Spleen (tissue), 7 donors: ENCODE data around the gene TMEM255B.

Experiments
- POLR2A ChIP-seq, 3 donors: fragments of 450-650 bp; IDR thresholded peaks; one replicate each; pipeline ENCODE4 v1.5.1; 2017; ENCODE audit warnings: antibody characterized with exemption in 3 of 3, mild to moderate bottlenecking in 1 of 3
- POLR2AphosphoS5 ChIP-seq, 3 donors: sonication (generic); formaldehyde crosslinking; IDR thresholded peaks; one replicate each; pipeline ENCODE4 v1.5.1; 2017; ENCODE audit warnings: antibody characterized with exemption in 3 of 3
- TF ChIP-seq, protein P1 (sequence below), 11 experiments: fragments of 200-600 bp in 7 of 11; fragments of 450-650 bp in 4 of 11; sonication (generic) in 4 of 11; IDR thresholded peaks in 8 of 11; conservative IDR thresholded peaks in 3 of 11; 1 replicate in 7 of 11; 2 replicates in 4 of 11; pipeline versions ENCODE4 v1.4.0 to v1.8.0; 2016 to 2021; ENCODE audit warnings: antibody characterized with exemption in 11 of 11, inconsistent platforms in 4 of 11, mild to moderate bottlenecking in 1 of 11
- donor health status: DM: no; HTN: no; CAD: no; lungs with moderate emphysema.
- donor health status: DM: no; HTN: no; CAD: no.
- donor health status: DM: no; HTN: no; CAD: no.

DNA sequence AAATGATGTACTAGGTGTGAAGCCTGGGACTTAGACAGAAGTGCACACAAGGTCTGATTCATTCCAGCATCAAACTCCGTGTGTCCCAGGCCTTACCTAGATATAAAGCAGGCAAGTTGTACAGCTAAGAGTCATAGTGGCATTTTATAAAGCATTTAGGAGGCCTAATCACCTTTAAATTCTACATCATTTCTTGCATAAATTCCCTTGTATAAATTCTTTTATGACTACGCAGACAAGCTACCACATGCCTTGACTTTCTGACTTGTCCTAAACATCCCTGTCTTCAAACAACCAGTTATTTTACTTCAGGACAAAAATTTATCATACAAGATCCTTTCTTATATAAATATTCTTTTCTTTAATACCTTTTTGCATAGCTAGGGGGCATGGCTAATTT lies 22.5 kb downstream of the TMEM255B start:
- TF ChIP-seq, protein P1, sequence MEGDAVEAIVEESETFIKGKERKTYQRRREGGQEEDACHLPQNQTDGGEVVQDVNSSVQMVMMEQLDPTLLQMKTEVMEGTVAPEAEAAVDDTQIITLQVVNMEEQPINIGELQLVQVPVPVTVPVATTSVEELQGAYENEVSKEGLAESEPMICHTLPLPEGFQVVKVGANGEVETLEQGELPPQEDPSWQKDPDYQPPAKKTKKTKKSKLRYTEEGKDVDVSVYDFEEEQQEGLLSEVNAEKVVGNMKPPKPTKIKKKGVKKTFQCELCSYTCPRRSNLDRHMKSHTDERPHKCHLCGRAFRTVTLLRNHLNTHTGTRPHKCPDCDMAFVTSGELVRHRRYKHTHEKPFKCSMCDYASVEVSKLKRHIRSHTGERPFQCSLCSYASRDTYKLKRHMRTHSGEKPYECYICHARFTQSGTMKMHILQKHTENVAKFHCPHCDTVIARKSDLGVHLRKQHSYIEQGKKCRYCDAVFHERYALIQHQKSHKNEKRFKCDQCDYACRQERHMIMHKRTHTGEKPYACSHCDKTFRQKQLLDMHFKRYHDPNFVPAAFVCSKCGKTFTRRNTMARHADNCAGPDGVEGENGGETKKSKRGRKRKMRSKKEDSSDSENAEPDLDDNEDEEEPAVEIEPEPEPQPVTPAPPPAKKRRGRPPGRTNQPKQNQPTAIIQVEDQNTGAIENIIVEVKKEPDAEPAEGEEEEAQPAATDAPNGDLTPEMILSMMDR (IDR thresholded peaks at IDR 0.05 in 8 of 11, conservative IDR thresholded peaks at IDR 0.05 in 3 of 11): no peak
- TF ChIP-seq POLR2A (IDR thresholded peaks at IDR 0.05): no peak
- no peak for TF ChIP-seq POLR2AphosphoS5 (IDR thresholded peaks at IDR 0.05)
